Upper lobe of left lung (tissue), 6 donors: ENCODE measurements around the gene KCNAB1. TPM values are rescaled to one million over a fixed set of nuclear protein-coding genes. Genes with fewer than 3 reads are reported as not detected.
A peak's percentile ranks its signal among the peaks of the same experiment; 100 is the strongest.
"Not testable (repeated sequence)": the region's sequence is repeated elsewhere in the genome, so short reads cannot be mapped to it uniquely, and the experiment has no call there.

Experiments used
- ATAC-seq, 2 donors: fragments of 200-7000 bp; cut with Tn5 transposase; one replicate each; pipeline ENCODE4 v1.9.1; 2022; ENCODE audit warnings: mild to moderate bottlenecking in 2 of 2, moderate library complexity in 2 of 2; ENCODE audit not compliant: low FRiP score in 2 of 2
- DNase-seq, 2 donors: peaks; one replicate each; pipeline ENCODE4 v3.0.0-alpha.2; 2019 to 2020
- H3K27ac ChIP-seq, 4 donors: fragments of 200-600 bp; sonication (generic); one replicate each; pipeline ENCODE4 v1.5.1; 2016 to 2019
- H3K27me3 ChIP-seq, 4 donors: fragments of 200-600 bp; sonication (generic); one replicate each; pipeline ENCODE4 v1.5.1; 2017 to 2019
- H3K36me3 ChIP-seq, 4 donors: fragments of 200-600 bp; sonication (generic); one replicate each; pipeline ENCODE4 v1.5.1; 2016 to 2019
- H3K4me1 ChIP-seq, 4 donors: fragments of 200-600 bp; sonication (generic); one replicate each; pipeline ENCODE4 v1.5.1; 2018 to 2019
- H3K4me3 ChIP-seq, 4 donors: fragments of 200-600 bp; sonication (generic); one replicate each; pipeline ENCODE4 v1.5.1; 2017 to 2019; ENCODE audit warnings: mild to moderate bottlenecking in 2 of 4, moderate library complexity in 1 of 4
- H3K9me3 ChIP-seq, 4 donors: fragments of 200-600 bp; sonication (generic); one replicate each; pipeline ENCODE4 v1.5.1; 2018 to 2019
- EP300 ChIP-seq, 4 donors: sonication (generic); formaldehyde crosslinking; IDR thresholded peaks; one replicate each; pipeline ENCODE4 v1.5.1; 2017; ENCODE audit warnings: antibody characterized with exemption in 4 of 4, control low read depth in 2 of 4
- POLR2A ChIP-seq, 4 donors: fragments of 450-650 bp; IDR thresholded peaks; one replicate each; pipeline ENCODE4 v1.5.1; 2016 to 2017; ENCODE audit warnings: antibody characterized with exemption in 4 of 4, mild to moderate bottlenecking in 2 of 4
- POLR2AphosphoS5 ChIP-seq, 2 donors: sonication (generic); formaldehyde crosslinking; IDR thresholded peaks; one replicate each; pipeline ENCODE4 v1.5.1; 2017; ENCODE audit warnings: antibody characterized with exemption in 2 of 2
- WGBS, 2 donors: methylation state at CpG; one replicate each; pipeline ENCODE4 v1.1.5; 2017 to 2018; 5-methylcytosine and 5-hydroxymethylcytosine counted together
- total RNA-seq, 6 donors: library from RNA; depleted of rRNA in 4 of 6; stranded (reverse); fragments of >200 nt in 4 of 6; gene quantifications; one replicate each; pipeline versions ENCODE4 v1.1.0 to v1.2.1, GENCODE V29; 2016 to 2021
- TF ChIP-seq, protein P1 (sequence below), 6 experiments: fragments of 450-650 bp in 4 of 6; fragments of 200-600 bp in 2 of 6; sonication (generic) in 2 of 6; IDR thresholded peaks; one replicate each; pipeline ENCODE4 v1.5.1; 2016 to 2019; ENCODE audit warnings: antibody characterized with exemption in 6 of 6
- donor health status: DM: no; HTN: no; CAD: no; lungs with moderate emphysema.
- donor health status: DM: no; HTN: yes; CAD: no; lungs with severe emphysema.

Gene KCNAB1
- total RNA-seq, 6 donors from 2014 or later: 0.79 to 5.2 (median 3.0) TPM

GRCh38 chr3:156226676-156227420 lies 106.5 kb downstream of the KCNAB1 start:
- H3K27me3 ChIP-seq: no peaks in the 10 kb centered on the region
- WGBS, 2 donors: 62 to 70% methylated on average over 6 of the region's 6 CpGs
- no peak for ATAC-seq
- H3K9me3 ChIP-seq: no peaks in the 10 kb centered on the region
- H3K4me3 ChIP-seq: no peak overlapping the region
- no peaks in the 10 kb centered on the region for H3K4me1 ChIP-seq
- no peaks in the 10 kb centered on the region for H3K36me3 ChIP-seq
- no peak overlapping the region for H3K27ac ChIP-seq
- DNase-seq: no peak
- TF ChIP-seq POLR2AphosphoS5 (IDR thresholded peaks at IDR 0.05) (no peak), POLR2A (IDR thresholded peaks at IDR 0.05) (no peak), EP300 (IDR thresholded peaks at IDR 0.05) (no peak)
- TF ChIP-seq, protein P1, sequence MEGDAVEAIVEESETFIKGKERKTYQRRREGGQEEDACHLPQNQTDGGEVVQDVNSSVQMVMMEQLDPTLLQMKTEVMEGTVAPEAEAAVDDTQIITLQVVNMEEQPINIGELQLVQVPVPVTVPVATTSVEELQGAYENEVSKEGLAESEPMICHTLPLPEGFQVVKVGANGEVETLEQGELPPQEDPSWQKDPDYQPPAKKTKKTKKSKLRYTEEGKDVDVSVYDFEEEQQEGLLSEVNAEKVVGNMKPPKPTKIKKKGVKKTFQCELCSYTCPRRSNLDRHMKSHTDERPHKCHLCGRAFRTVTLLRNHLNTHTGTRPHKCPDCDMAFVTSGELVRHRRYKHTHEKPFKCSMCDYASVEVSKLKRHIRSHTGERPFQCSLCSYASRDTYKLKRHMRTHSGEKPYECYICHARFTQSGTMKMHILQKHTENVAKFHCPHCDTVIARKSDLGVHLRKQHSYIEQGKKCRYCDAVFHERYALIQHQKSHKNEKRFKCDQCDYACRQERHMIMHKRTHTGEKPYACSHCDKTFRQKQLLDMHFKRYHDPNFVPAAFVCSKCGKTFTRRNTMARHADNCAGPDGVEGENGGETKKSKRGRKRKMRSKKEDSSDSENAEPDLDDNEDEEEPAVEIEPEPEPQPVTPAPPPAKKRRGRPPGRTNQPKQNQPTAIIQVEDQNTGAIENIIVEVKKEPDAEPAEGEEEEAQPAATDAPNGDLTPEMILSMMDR (IDR thresholded peaks at IDR 0.05): no peak

DNA sequence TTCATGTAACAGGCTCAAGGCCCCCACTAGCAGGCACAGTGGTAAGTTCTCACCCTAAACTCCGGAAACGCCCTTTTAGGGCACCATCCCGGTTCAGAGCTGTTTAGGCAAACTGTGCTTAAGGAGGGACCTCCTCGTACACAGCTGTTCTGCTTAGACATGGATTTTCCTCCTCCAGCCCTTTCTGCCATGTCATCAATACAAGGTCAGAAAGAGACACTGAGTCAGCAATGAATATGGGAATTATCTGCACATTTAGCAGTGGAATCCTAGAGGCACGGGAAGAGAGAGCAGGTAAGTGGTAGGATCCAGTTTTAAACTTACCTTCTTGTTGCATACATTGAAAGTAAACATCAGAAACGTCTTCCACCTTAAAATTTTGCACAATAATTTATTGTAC lies 107.3 kb downstream of the KCNAB1 start:
- DNase-seq (no peak), ATAC-seq (peak in 1 of 2 donors; percentile 11)
- TF ChIP-seq POLR2AphosphoS5 (IDR thresholded peaks at IDR 0.05) (no peak), POLR2A (IDR thresholded peaks at IDR 0.05) (no peak)
- Histone ChIP-seq H3K27me3 (no peaks in the 10 kb centered on the region), H3K4me1 (no peaks in the 10 kb centered on the region), H3K9me3 (no peaks in the 10 kb centered on the region), H3K27ac (no peak overlapping the region), H3K4me3 (no peak overlapping the region), H3K36me3 (no peaks in the 10 kb centered on the region)
- 70 to 75% methylated on average over 6 of the region's 6 CpGs for WGBS, 2 donors

DNA sequence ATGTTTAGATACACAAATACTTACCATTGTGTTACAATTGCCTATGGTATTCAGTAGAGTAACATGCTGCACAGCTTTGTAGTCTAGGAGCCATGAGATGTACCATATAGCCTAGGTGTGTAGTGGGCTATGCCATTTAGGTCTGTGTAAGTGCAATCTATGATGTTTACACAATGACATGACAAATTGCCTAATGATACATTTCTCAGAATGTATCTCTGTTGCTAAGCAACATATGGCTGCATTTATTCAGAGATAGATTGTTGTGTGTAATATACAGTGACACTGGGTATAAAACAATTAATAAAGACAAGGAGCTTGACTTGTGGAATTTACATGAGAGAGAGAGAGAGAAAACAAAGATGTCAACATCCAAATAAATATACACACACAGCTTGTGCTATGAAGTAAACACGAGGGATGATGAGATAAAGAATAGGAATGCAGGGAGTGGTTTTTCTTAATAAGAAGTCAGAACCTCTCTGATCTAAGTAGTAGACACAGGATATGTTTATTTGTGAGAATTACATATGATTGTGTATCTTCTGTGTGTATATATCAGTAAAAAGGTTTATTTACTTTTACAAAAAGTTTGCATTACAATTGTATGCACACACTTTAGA lies 110.0 kb downstream of the KCNAB1 start:
- no peak for TF ChIP-seq POLR2AphosphoS5 (IDR thresholded peaks at IDR 0.05)
- TF ChIP-seq EP300 (IDR thresholded peaks at IDR 0.05): no peak
- TF ChIP-seq POLR2A (IDR thresholded peaks at IDR 0.05): no peak
- TF ChIP-seq, protein P1 (IDR thresholded peaks at IDR 0.05): no peak
- ATAC-seq (no peak), DNase-seq (no peak)
- H3K27me3 ChIP-seq: no peaks in the 10 kb centered on the region
- 39 to 58% methylated on average over 1 of the region's 1 CpG for WGBS, 2 donors
- H3K36me3 ChIP-seq: no peaks in the 10 kb centered on the region
- H3K4me3 ChIP-seq: no peak overlapping the region
- H3K9me3 ChIP-seq: no peaks in the 10 kb centered on the region
- H3K27ac ChIP-seq: no peak overlapping the region
- no peaks in the 10 kb centered on the region for H3K4me1 ChIP-seq

- not testable (repeated sequence) for ATAC-seq, DNase-seq, H3K36me3 ChIP-seq, H3K4me1 ChIP-seq, H3K9me3 ChIP-seq, H3K27ac ChIP-seq, H3K4me3 ChIP-seq, H3K27me3 ChIP-seq
These were observed 110.8 kb downstream of the KCNAB1 start for GRCh38 chr3:156231221-156231620.

DNA sequence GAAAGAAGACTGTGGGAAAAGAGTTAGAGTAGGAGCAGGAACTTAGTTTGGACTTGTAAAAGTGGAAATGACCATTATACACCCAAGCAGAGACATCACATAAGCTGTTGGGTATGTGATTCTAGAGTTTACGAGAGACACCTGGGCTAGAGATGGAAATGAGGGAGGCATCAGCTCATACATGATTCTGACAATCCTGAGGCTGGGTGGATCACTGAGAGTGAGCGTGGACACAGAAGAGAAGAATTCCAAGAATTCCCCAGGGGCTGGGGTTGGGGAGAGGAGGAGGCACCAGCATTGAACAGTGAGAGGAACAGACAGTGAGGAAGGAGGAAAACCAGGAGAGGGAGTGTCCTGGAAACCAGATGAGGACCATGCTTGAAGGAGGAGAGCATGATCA lies 113.5 kb downstream of the KCNAB1 start:
- WGBS, 2 donors: 67 to 74% methylated on average over 2 of the region's 2 CpGs
- ATAC-seq (no peak), DNase-seq (no peak)
- Histone ChIP-seq H3K27me3 (no peaks in the 10 kb centered on the region), H3K4me1 (no peaks in the 10 kb centered on the region), H3K36me3 (no peaks in the 10 kb centered on the region), H3K9me3 (no peaks in the 10 kb centered on the region), H3K4me3 (no peak overlapping the region), H3K27ac (no peak overlapping the region)
- TF ChIP-seq, protein P1 (IDR thresholded peaks at IDR 0.05): no peak
- no peak for TF ChIP-seq POLR2A (IDR thresholded peaks at IDR 0.05)
- TF ChIP-seq EP300 (IDR thresholded peaks at IDR 0.05): no peak
- no peak for TF ChIP-seq POLR2AphosphoS5 (IDR thresholded peaks at IDR 0.05)
